H1 (cell line): ENCODE data around the gene TDRD1. TPM values are rescaled to one million over a fixed set of nuclear protein-coding genes. Genes with fewer than 3 reads are reported as not detected.

Experiments used
- CHD1 ChIP-seq: IDR thresholded peaks from 2 replicates; pipeline ENCODE4 v1.6.1; 2012; ENCODE audit warnings: low read depth, low read length, improper control_type of control experiment
- RFX5 ChIP-seq: IDR thresholded peaks from 2 replicates; pipeline ENCODE4 v1.6.1; 2011; ENCODE audit warnings: low read depth, low read length, improper control_type of control experiment, borderline replicate concordance
- TAF1 ChIP-seq: IDR thresholded peaks from 2 replicates; pipeline ENCODE4 v1.6.1; 2011; ENCODE audit warnings: mild to moderate bottlenecking, low read depth, low read length
- TCF12 ChIP-seq: IDR thresholded peaks from 2 replicates; pipeline ENCODE4 v1.6.1; 2011; ENCODE audit warnings: low read depth, mild to moderate bottlenecking, low read length
- polyA plus RNA-seq, 7 experiments: library from polyadenylated mRNA; depleted of rRNA in 3 of 7; stranded (reverse) in 5 of 7; unstranded in 2 of 7; fragments of >200 nt in 5 of 7; fragments of 200-250 nt in 2 of 7; gene quantifications; 1 replicate in 5 of 7; 2 replicates in 1 of 7; 4 replicates in 1 of 7; pipeline versions ENCODE4 v1.2.1 to v1.2.3, GENCODE V29; 2011 to 2013; ENCODE audit warnings: missing spikeins in 2 of 7, mixed read lengths in 2 of 7
- total RNA-seq: library from RNA; stranded (reverse); fragmentation: NEBNext Ultra II Directional; extraction: Animal tissue kit (Norgen Biotek cat#: 25700); gene quantifications from 2 replicates; pipeline ENCODE4 v1.2.1, GENCODE V29; 2021
- TF ChIP-seq, protein P1 (sequence below): IDR thresholded peaks from 2 replicates; pipeline ENCODE4 v1.6.1; 2012; ENCODE audit warnings: inconsistent platforms
- TF ChIP-seq, protein P2 (sequence below): fragments of 300-600 bp; sonication (generic); IDR thresholded peaks from 2 replicates; pipeline ENCODE4 v1.7.1; 2012; ENCODE audit warnings: low read length, moderate library complexity, mild to moderate bottlenecking, inconsistent platforms; ENCODE audit not compliant: insufficient replicate concordance
- TF ChIP-seq, protein P3 (sequence below): IDR thresholded peaks from 2 replicates; pipeline ENCODE4 v1.6.1; 2011; ENCODE audit warnings: low read depth, mild to moderate bottlenecking, low read length; ENCODE audit not compliant: insufficient read depth
- TF ChIP-seq, protein P4 (sequence below): IDR thresholded peaks from 2 replicates; pipeline ENCODE4 v1.6.1; 2011; ENCODE audit warnings: low read length, improper control_type of control experiment

The TDRD1 gene
- total and polyA plus RNA-seq, 2 of the 8 experiments (the other 6 are each of a cell fraction or from before 2014, with no cell fraction given) = 0.02 to 0.71 TPM

DNA sequence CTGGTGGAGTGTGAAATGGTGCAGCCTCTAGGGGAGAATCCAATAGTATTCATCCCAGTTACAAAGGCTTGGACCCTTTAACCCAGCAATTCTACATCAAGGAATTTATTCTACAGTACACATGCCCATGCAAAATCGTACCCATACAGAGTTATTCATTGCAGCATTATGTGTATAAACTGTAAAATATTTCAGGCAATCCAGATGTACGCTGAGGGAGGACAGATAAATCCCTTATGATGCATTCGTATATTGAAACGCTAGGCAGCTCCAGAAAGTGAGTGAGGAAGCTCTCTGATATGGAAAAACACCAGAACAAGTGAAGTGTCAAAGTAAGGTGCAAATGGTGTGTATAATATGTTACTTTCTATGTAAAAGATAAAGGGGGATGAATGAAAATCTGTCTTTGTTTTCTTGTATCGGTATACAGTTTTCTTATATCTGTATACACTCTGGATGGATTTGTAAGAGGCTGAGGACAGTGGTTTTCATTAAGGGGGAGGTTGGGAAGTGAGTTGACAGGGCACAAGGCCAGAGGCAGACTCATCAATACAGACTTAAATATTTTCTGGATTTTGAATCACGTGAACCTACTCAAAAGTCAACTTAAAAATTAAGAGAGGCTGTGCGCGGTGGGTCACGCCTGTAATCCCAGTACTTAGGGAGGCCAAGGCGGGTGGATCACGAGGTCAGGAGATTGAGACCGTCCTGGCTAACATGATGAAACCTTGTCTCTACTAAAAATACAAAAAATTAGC lies 77.0 kb downstream of the TDRD1 start (continued):
- no peak for TF ChIP-seq TAF1
- TF ChIP-seq TCF12 = no peak
- TF ChIP-seq CHD1 = no peak
- TF ChIP-seq, protein P1, sequence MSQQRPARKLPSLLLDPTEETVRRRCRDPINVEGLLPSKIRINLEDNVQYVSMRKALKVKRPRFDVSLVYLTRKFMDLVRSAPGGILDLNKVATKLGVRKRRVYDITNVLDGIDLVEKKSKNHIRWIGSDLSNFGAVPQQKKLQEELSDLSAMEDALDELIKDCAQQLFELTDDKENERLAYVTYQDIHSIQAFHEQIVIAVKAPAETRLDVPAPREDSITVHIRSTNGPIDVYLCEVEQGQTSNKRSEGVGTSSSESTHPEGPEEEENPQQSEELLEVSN = no peak
- TF ChIP-seq, protein P2, sequence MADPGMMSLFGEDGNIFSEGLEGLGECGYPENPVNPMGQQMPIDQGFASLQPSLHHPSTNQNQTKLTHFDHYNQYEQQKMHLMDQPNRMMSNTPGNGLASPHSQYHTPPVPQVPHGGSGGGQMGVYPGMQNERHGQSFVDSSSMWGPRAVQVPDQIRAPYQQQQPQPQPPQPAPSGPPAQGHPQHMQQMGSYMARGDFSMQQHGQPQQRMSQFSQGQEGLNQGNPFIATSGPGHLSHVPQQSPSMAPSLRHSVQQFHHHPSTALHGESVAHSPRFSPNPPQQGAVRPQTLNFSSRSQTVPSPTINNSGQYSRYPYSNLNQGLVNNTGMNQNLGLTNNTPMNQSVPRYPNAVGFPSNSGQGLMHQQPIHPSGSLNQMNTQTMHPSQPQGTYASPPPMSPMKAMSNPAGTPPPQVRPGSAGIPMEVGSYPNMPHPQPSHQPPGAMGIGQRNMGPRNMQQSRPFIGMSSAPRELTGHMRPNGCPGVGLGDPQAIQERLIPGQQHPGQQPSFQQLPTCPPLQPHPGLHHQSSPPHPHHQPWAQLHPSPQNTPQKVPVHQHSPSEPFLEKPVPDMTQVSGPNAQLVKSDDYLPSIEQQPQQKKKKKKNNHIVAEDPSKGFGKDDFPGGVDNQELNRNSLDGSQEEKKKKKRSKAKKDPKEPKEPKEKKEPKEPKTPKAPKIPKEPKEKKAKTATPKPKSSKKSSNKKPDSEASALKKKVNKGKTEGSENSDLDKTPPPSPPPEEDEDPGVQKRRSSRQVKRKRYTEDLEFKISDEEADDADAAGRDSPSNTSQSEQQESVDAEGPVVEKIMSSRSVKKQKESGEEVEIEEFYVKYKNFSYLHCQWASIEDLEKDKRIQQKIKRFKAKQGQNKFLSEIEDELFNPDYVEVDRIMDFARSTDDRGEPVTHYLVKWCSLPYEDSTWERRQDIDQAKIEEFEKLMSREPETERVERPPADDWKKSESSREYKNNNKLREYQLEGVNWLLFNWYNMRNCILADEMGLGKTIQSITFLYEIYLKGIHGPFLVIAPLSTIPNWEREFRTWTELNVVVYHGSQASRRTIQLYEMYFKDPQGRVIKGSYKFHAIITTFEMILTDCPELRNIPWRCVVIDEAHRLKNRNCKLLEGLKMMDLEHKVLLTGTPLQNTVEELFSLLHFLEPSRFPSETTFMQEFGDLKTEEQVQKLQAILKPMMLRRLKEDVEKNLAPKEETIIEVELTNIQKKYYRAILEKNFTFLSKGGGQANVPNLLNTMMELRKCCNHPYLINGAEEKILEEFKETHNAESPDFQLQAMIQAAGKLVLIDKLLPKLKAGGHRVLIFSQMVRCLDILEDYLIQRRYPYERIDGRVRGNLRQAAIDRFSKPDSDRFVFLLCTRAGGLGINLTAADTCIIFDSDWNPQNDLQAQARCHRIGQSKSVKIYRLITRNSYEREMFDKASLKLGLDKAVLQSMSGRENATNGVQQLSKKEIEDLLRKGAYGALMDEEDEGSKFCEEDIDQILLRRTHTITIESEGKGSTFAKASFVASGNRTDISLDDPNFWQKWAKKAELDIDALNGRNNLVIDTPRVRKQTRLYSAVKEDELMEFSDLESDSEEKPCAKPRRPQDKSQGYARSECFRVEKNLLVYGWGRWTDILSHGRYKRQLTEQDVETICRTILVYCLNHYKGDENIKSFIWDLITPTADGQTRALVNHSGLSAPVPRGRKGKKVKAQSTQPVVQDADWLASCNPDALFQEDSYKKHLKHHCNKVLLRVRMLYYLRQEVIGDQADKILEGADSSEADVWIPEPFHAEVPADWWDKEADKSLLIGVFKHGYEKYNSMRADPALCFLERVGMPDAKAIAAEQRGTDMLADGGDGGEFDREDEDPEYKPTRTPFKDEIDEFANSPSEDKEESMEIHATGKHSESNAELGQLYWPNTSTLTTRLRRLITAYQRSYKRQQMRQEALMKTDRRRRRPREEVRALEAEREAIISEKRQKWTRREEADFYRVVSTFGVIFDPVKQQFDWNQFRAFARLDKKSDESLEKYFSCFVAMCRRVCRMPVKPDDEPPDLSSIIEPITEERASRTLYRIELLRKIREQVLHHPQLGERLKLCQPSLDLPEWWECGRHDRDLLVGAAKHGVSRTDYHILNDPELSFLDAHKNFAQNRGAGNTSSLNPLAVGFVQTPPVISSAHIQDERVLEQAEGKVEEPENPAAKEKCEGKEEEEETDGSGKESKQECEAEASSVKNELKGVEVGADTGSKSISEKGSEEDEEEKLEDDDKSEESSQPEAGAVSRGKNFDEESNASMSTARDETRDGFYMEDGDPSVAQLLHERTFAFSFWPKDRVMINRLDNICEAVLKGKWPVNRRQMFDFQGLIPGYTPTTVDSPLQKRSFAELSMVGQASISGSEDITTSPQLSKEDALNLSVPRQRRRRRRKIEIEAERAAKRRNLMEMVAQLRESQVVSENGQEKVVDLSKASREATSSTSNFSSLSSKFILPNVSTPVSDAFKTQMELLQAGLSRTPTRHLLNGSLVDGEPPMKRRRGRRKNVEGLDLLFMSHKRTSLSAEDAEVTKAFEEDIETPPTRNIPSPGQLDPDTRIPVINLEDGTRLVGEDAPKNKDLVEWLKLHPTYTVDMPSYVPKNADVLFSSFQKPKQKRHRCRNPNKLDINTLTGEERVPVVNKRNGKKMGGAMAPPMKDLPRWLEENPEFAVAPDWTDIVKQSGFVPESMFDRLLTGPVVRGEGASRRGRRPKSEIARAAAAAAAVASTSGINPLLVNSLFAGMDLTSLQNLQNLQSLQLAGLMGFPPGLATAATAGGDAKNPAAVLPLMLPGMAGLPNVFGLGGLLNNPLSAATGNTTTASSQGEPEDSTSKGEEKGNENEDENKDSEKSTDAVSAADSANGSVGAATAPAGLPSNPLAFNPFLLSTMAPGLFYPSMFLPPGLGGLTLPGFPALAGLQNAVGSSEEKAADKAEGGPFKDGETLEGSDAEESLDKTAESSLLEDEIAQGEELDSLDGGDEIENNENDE = no peak
- TF ChIP-seq, protein P3, sequence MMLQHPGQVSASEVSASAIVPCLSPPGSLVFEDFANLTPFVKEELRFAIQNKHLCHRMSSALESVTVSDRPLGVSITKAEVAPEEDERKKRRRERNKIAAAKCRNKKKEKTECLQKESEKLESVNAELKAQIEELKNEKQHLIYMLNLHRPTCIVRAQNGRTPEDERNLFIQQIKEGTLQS = no peak
- TF ChIP-seq RFX5 = no peak
- TF ChIP-seq, protein P4, sequence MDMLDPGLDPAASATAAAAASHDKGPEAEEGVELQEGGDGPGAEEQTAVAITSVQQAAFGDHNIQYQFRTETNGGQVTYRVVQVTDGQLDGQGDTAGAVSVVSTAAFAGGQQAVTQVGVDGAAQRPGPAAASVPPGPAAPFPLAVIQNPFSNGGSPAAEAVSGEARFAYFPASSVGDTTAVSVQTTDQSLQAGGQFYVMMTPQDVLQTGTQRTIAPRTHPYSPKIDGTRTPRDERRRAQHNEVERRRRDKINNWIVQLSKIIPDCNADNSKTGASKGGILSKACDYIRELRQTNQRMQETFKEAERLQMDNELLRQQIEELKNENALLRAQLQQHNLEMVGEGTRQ = no peak
